HUES48 (cell line): ENCODE results near the gene FMC1.

Source experiments
- H3K27ac ChIP-seq: one replicate; pipeline ENCODE4 v1.7.0; 2013; ENCODE audit warnings: low read depth, low read length, inconsistent platforms
- H3K27me3 ChIP-seq: 2 replicates; pipeline ENCODE4 v1.6.1; 2013; ENCODE audit warnings: mild to moderate bottlenecking, low read length; ENCODE audit not compliant: control insufficient read depth, insufficient read depth
- H3K36me3 ChIP-seq: 2 replicates; pipeline ENCODE4 v1.6.1; 2013; ENCODE audit warnings: low read length; ENCODE audit not compliant: control insufficient read depth, insufficient read depth
- H3K4me1 ChIP-seq: 2 replicates; pipeline ENCODE4 v1.6.1; 2013; ENCODE audit warnings: mild to moderate bottlenecking, low read length; ENCODE audit not compliant: control insufficient read depth, insufficient read depth
- H3K4me3 ChIP-seq: 2 replicates; pipeline ENCODE4 v1.5.1; 2013; ENCODE audit warnings: mild to moderate bottlenecking, low read depth, low read length
- H3K9ac ChIP-seq: 2 replicates; pipeline ENCODE4 v1.6.1; 2013; ENCODE audit warnings: mild to moderate bottlenecking, low read depth, low read length, moderate library complexity
- H3K9me3 ChIP-seq: 2 replicates; pipeline ENCODE4 v1.6.1; 2013; ENCODE audit warnings: low read length; ENCODE audit not compliant: control insufficient read depth, insufficient read depth

The FMC1 gene

GRCh38 chr7:139341058-139341775 is at the start of gene FMC1:
TSS of gene FMC1 (plus strand) at chr7:139341337. CDS start at chr7:139341385, 48 bp downstream.
- Histone ChIP-seq H3K4me3 (peak within 1 kb of the TSS; percentile 94), H3K27me3 (no peaks in the 10 kb centered on the region), H3K9me3 (0 out of 2 replicates have a peak, but pooled peaks cover 4% of the 10 kb centered on the region), H3K9ac (peak within 1 kb of the TSS; percentile 99), H3K27ac (peak within 1 kb of the TSS; percentile 100), H3K36me3 (peaks cover 10% of the 10 kb centered on the region), H3K4me1 (0 out of 2 replicates have a peak, but pooled peaks cover 5% of the 10 kb centered on the region)

GRCh38 chr7:139292821-139293220 is 48.3 kb upstream of the FMC1 start:
- no peaks in the 10 kb centered on the region for H3K4me1 ChIP-seq
- H3K9ac ChIP-seq: no peak overlapping the region
- no peak overlapping the region for H3K4me3 ChIP-seq
- no peak overlapping the region for H3K27ac ChIP-seq
- no peaks in the 10 kb centered on the region for H3K27me3 ChIP-seq
- H3K36me3 ChIP-seq: peaks cover 38% of the 10 kb centered on the region
- no peaks in the 10 kb centered on the region for H3K9me3 ChIP-seq

DNA sequence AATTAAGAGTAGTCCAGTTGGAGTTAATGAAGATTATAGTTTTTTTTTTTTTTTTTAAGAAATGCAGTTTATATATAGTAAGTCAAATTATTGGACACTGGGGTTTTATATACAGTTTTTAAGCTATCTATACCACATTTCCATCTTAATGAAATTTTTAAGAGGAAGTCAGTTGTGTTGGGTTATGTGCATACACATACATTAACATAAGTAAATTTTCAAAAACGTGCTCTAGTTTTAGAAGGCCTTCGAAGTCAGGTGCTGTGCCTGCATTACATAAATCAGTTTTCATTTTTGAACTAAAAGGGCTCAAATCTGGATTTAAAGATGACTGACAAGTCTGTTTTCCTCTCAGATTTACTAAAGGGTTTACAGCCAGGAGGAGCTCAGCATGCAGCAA is 47.6 kb upstream of the FMC1 start:
- Histone ChIP-seq H3K9me3 (no peaks in the 10 kb centered on the region), H3K4me1 (no peaks in the 10 kb centered on the region)

GRCh38 chr7:139294241-139294640 is 46.9 kb upstream of the FMC1 start:
- Histone ChIP-seq H3K9me3 (no peaks in the 10 kb centered on the region), H3K4me1 (no peaks in the 10 kb centered on the region), H3K36me3 (peaks cover 44% of the 10 kb centered on the region), H3K27ac (no peak overlapping the region), H3K9ac (no peak overlapping the region), H3K27me3 (no peaks in the 10 kb centered on the region), H3K4me3 (no peak overlapping the region)

More for the DNA sequence above, 47.6 kb upstream of the FMC1 start:
- Histone ChIP-seq H3K4me3 (no peak overlapping the region), H3K27ac (no peak overlapping the region), H3K27me3 (no peaks in the 10 kb centered on the region), H3K9ac (no peak overlapping the region), H3K36me3 (peaks cover 38% of the 10 kb centered on the region)

GRCh38 chr7:139294951-139295575 is 46.1 kb upstream of the FMC1 start:
- Histone ChIP-seq H3K27ac (no peak overlapping the region), H3K4me3 (no peak overlapping the region), H3K4me1 (no peaks in the 10 kb centered on the region), H3K9me3 (no peaks in the 10 kb centered on the region), H3K36me3 (peaks cover 49% of the 10 kb centered on the region), H3K9ac (no peak overlapping the region), H3K27me3 (no peaks in the 10 kb centered on the region)

GRCh38 chr7:139297795-139298194 is 43.3 kb upstream of the FMC1 start:
- Histone ChIP-seq H3K27ac (peak overlapping the region; percentile 41), H3K9me3 (no peaks in the 10 kb centered on the region), H3K9ac (no peak overlapping the region)

GRCh38 chr7:139299296-139299695 is 41.8 kb upstream of the FMC1 start:
- Histone ChIP-seq H3K27me3 (no peaks in the 10 kb centered on the region), H3K4me1 (no peaks in the 10 kb centered on the region), H3K9ac (no peak overlapping the region), H3K36me3 (peaks cover 42% of the 10 kb centered on the region), H3K4me3 (no peak overlapping the region), H3K27ac (no peak overlapping the region), H3K9me3 (no peaks in the 10 kb centered on the region)

More at GRCh38 chr7:139297795-139298194, 43.3 kb upstream of the FMC1 start:
- Histone ChIP-seq H3K36me3 (peaks cover 55% of the 10 kb centered on the region), H3K4me1 (no peaks in the 10 kb centered on the region), H3K4me3 (no peak overlapping the region), H3K27me3 (no peaks in the 10 kb centered on the region)

DNA sequence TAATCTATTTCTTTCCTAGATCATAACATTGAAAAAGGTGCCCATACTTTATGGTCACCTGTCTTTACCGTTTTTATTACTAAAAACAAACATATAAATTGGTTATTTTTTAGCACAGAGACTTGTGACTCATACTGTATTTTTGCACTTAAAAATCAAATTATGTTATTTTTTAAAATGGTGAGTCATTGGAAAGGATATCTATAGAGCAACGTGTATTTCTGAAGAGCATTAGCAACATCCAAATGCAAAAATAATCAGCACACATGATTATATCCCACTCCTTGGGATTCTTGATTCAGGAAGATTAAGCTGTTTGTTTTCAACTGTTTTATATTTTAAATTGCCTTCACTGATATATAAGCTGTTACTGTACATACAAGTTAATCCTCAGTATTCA is 40.7 kb upstream of the FMC1 start:
- H3K9ac ChIP-seq: no peak overlapping the region
- no peak overlapping the region for H3K27ac ChIP-seq
- H3K4me1 ChIP-seq: no peaks in the 10 kb centered on the region
- peaks cover 34% of the 10 kb centered on the region for H3K36me3 ChIP-seq
- no peaks in the 10 kb centered on the region for H3K27me3 ChIP-seq
- H3K4me3 ChIP-seq: no peak overlapping the region
- H3K9me3 ChIP-seq: no peaks in the 10 kb centered on the region

DNA sequence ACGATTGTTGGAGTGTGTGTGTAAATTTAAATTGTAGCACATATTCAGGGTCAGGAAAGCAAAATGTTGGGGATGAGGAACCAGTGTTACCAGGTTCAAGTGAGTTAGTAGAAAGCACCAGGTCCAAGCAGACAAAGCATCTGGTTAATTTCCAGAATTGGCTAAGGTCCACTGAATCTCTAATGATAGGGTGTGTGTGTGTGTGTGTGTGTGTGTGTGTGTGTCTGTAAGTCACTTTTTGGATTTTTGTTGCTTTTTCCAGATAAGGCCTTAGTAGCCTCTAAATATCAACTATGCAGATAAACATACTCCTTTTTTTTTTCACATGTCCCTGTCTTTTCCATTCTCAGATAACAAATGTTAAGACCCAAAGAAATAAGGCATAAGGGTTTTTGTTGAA is 36.6 kb upstream of the FMC1 start:
- no peaks in the 10 kb centered on the region for H3K27me3 ChIP-seq
- H3K4me1 ChIP-seq: no peaks in the 10 kb centered on the region
- H3K9me3 ChIP-seq: no peaks in the 10 kb centered on the region
- no peak overlapping the region for H3K9ac ChIP-seq
- no peak overlapping the region for H3K27ac ChIP-seq
- H3K36me3 ChIP-seq: peaks cover 19% of the 10 kb centered on the region
- H3K4me3 ChIP-seq: no peak overlapping the region

- no peaks in the 10 kb centered on the region for H3K4me1 ChIP-seq
- H3K9ac ChIP-seq: no peak overlapping the region
- no peaks in the 10 kb centered on the region for H3K27me3 ChIP-seq
- H3K9me3 ChIP-seq: no peaks in the 10 kb centered on the region
- H3K4me3 ChIP-seq: no peak overlapping the region
- H3K36me3 ChIP-seq: no peaks in the 10 kb centered on the region
- H3K27ac ChIP-seq: no peak overlapping the region
Measured at GRCh38 chr7:139317939-139318505, 23.1 kb upstream of the FMC1 start.

GRCh38 chr7:139321071-139321745 is 19.9 kb upstream of the FMC1 start:
- H3K9ac ChIP-seq: no peak overlapping the region
- H3K4me3 ChIP-seq: no peak overlapping the region
- H3K4me1 ChIP-seq: no peaks in the 10 kb centered on the region
- H3K27me3 ChIP-seq: no peaks in the 10 kb centered on the region
- H3K36me3 ChIP-seq: no peaks in the 10 kb centered on the region
- no peaks in the 10 kb centered on the region for H3K9me3 ChIP-seq
- H3K27ac ChIP-seq: no peak overlapping the region
